GM18517 (cell line): ENCODE measurements around the gene FAM131B.

Source experiments
- ATAC-seq: cut with Tn5 transposase; IDR thresholded peaks from one replicate; pipeline ENCODE4 v1.9.1; 2021; ENCODE audit warnings: mild to moderate bottlenecking, moderate library complexity; ENCODE audit not compliant: unreplicated experiment

The FAM131B gene

GRCh38 chr7:143360788-143361551 is 1.5 kb downstream of the FAM131B start:
- ATAC-seq, result no peak

- no peak for ATAC-seq
These were observed 2.7 kb downstream of the FAM131B start for GRCh38 chr7:143359771-143360353.

- ATAC-seq, result no peak
These were observed 3.9 kb downstream of the FAM131B start for GRCh38 chr7:143358626-143359025.

- ATAC-seq, result no peak
These were observed 6.0 kb downstream of the FAM131B start for GRCh38 chr7:143356414-143357050.

GRCh38 chr7:143355450-143356385 is 6.8 kb downstream of the FAM131B start:
- no peak for ATAC-seq

GRCh38 chr7:143354965-143355364 is 7.5 kb downstream of the FAM131B start:
- ATAC-seq, result no peak

- ATAC-seq, result no peak
These were observed 8.1 kb downstream of the FAM131B start for GRCh38 chr7:143354376-143354775.

- ATAC-seq, result no peak
These were observed 9.9 kb downstream of the FAM131B start for GRCh38 chr7:143352531-143353002.

GRCh38 chr7:143351574-143351973 is 10.9 kb downstream of the FAM131B start:
- no peak for ATAC-seq

- ATAC-seq, result no peak
These were observed 11.5 kb downstream of the FAM131B start for GRCh38 chr7:143351060-143351459.

- no peak for ATAC-seq
These were observed 14.6 kb downstream of the FAM131B start for GRCh38 chr7:143347950-143348349.

GRCh38 chr7:143346018-143346417 is 16.5 kb downstream of the FAM131B start:
- no peak for ATAC-seq

- no peak for ATAC-seq
These were observed 17.0 kb downstream of the FAM131B start for GRCh38 chr7:143345428-143345900.

GRCh38 chr7:143343596-143343995 is 18.9 kb downstream of the FAM131B start:
- ATAC-seq, result no peak

- no peak for ATAC-seq
These were observed 20.7 kb downstream of the FAM131B start for GRCh38 chr7:143341842-143342241.

- no peak for ATAC-seq
These were observed 25.3 kb downstream of the FAM131B start for GRCh38 chr7:143337216-143337615.

GRCh38 chr7:143334244-143334643 is 28.3 kb downstream of the FAM131B start:
- ATAC-seq, result no peak

GRCh38 chr7:143331179-143331801 is 31.2 kb downstream of the FAM131B start:
- no peak for ATAC-seq

GRCh38 chr7:143329471-143330170 is 32.9 kb downstream of the FAM131B start:
- no peak for ATAC-seq

- peak; percentile 79 for ATAC-seq
These were observed 34.6 kb downstream of the FAM131B start for GRCh38 chr7:143327903-143328302.
